ENCODE data around the gene KRT1. TPM values are rescaled to one million over a fixed set of nuclear protein-coding genes. Genes with fewer than 3 reads are reported as not detected.
A peak's percentile ranks its signal among the peaks of the same experiment; 100 is the strongest.

KRT1 gene
- total and polyA plus RNA-seq, 7 experiments from 2014 or later = 0.27 to 9.4 (median 5.2) TPM; not detected in 2

GRCh38 chr12:52644078-52644415 lies 36.2 kb downstream of the KRT1 start:
- Mint-ChIP-seq H3K27ac (peak overlapping the region; percentile 97 to 100 (median 100)), H3K27me3 (peaks cover 0 to 24% (median 0%) of the 10 kb centered on the region in 5 donors), H3K4me1 (peaks cover 58 to 92% (median 86%) of the 10 kb centered on the region in 7 donors), H3K9me3 (peaks cover 0 to 13% (median 7%) of the 10 kb centered on the region in 11 donors), H3K4me3 (peak overlapping the region in 5 of 10 donors; percentile 29 to 88 (median 72)), H3K36me3 (peaks cover 3 to 32% (median 6%) of the 10 kb centered on the region in 5 donors)
- ChIA-PET CTCF (interaction anchor here (1.4 to 2.4 kb wide), 4 partner anchors 25 to 54 kb away, joined by 3 to 21 read pairs (median 6); no protein-coding TSS in a partner anchor), POLR2A (interaction anchor here (1.1 to 12.4 kb wide), 6 partner anchors 8 to 56 kb away, joined by 3 to 223 read pairs (median 11); partner anchors contain the start of genes KRT2 and KRT73)
- no peak overlapping the region for H3K4me3 ChIP-seq (ENCODE audit: low read length)
- ATAC-seq = no peak
- peaks cover 28 to 77% of the 10 kb centered on the region in 2 donors for H3K4me1 ChIP-seq (ENCODE audit: control insufficient read depth in 2 of 2, insufficient read depth in 2 of 2, low read length in 2 of 2)
- no peaks in the 10 kb centered on the region for H3K36me3 ChIP-seq (ENCODE audit: control insufficient read depth in 2 of 3, insufficient read depth in 3 of 3, low read length in 3 of 3)
- peak overlapping the region; percentile 92 for H3K27ac ChIP-seq (ENCODE audit: low read depth, low read length)
- H3K9me3 ChIP-seq (ENCODE audit: control insufficient read depth in 2 of 3, low read length in 3 of 3) = no peaks in the 10 kb centered on the region
- intact Hi-C loops (cut with micrococcal nuclease) = no loop called here
- DNase-seq = no peak
- no peaks in the 10 kb centered on the region for H3K27me3 ChIP-seq (ENCODE audit: control insufficient read depth in 2 of 2, insufficient read depth in 2 of 2, low read length in 2 of 2)

DNA sequence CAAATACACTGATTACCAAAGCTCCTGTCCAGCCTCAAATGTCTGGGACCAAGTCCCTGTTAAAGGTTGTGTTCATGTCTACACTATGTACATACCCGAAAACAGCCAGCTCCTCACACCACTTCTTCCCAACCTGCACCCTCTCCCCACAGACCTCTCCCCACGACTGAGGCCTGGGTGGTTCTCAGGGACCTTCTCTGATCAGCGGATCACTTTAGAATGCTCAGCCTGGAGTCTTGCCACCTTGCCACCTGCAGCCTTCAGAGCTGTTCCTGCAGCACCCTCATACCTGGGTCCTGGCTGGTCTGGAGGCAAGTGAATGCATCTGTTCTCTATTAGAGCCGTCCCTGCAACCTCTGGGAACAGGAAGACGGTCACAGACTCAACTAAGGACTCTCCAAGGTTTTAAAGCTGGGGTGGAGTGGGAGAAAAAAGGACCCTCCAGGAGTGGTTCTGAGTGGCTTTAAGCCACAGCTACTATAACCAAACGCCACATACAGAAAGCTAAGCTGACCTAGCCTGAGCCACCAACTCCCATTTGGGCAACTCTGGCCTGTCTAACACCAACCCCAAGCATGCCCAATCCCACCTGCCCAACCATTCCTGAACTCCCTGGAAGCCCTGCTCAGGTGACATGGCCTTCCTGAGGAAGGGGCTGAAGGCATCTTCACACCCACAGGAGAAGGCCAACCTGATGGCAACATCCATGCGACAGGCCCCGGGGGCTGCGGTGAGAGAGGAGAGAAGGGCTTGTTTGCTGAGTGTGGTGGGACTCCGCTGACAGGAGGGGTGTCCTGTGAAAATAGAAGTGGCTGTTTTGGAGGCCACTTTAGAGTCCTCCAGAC lies 36.8 kb downstream of the KRT1 start:
- DNase-seq = no peak
- Mint-ChIP-seq H3K27me3 (peaks cover 0 to 28% (median 0%) of the 10 kb centered on the region in 5 donors), H3K4me1 (peaks cover 57 to 87% (median 80%) of the 10 kb centered on the region in 7 donors), H3K27ac (peak overlapping the region; percentile 48 to 100 (median 100)), H3K4me3 (peak overlapping the region in 8 of 10 donors; percentile 1 to 85 (median 37)), H3K36me3 (peaks cover 3 to 32% (median 6%) of the 10 kb centered on the region in 5 donors), H3K9me3 (peaks cover 0 to 13% (median 7%) of the 10 kb centered on the region in 11 donors)
- Histone ChIP-seq H3K4me1 (ENCODE audit: control insufficient read depth in 2 of 2, insufficient read depth in 2 of 2, low read length in 2 of 2) (peaks cover 28 to 71% of the 10 kb centered on the region in 2 donors), H3K9me3 (ENCODE audit: control insufficient read depth in 2 of 3, low read length in 3 of 3) (no peaks in the 10 kb centered on the region), H3K4me3 (ENCODE audit: low read length) (no peak overlapping the region), H3K36me3 (ENCODE audit: control insufficient read depth in 2 of 3, insufficient read depth in 3 of 3, low read length in 3 of 3) (no peaks in the 10 kb centered on the region), H3K27ac (ENCODE audit: low read depth, low read length) (peak overlapping the region; percentile 92), H3K27me3 (ENCODE audit: control insufficient read depth in 2 of 2, insufficient read depth in 2 of 2, low read length in 2 of 2) (no peaks in the 10 kb centered on the region)
- CTCF ChIA-PET = interaction anchor here (0.6 to 2.9 kb wide), 5 partner anchors 10 to 224 kb away, joined by 3 to 28 read pairs (median 3); no protein-coding TSS in a partner anchor
- no peak for ATAC-seq
- intact Hi-C loops (cut with micrococcal nuclease) = no loop called here
- POLR2A ChIA-PET = interaction anchor here (0.6 to 12.4 kb wide), 12 partner anchors 9 to 371 kb away, joined by 3 to 223 read pairs (median 4); partner anchors contain the start of genes KRT2 and KRT73

GRCh38 chr12:52641468-52641867 lies 38.7 kb downstream of the KRT1 start:
- Histone ChIP-seq H3K36me3 (ENCODE audit: control insufficient read depth in 2 of 3, insufficient read depth in 3 of 3, low read length in 3 of 3) (no peaks in the 10 kb centered on the region), H3K27ac (ENCODE audit: low read depth, low read length) (no peak overlapping the region), H3K4me1 (ENCODE audit: control insufficient read depth in 2 of 2, insufficient read depth in 2 of 2, low read length in 2 of 2) (peaks cover 20 to 51% of the 10 kb centered on the region in 2 donors), H3K9me3 (ENCODE audit: control insufficient read depth in 2 of 3, low read length in 3 of 3) (no peaks in the 10 kb centered on the region), H3K4me3 (ENCODE audit: low read length) (no peak overlapping the region), H3K27me3 (ENCODE audit: control insufficient read depth in 2 of 2, insufficient read depth in 2 of 2, low read length in 2 of 2) (no peaks in the 10 kb centered on the region)
- ChIA-PET CTCF (interaction anchor here (0.7 to 2.9 kb wide), 7 partner anchors 8 to 238 kb away, joined by 3 to 28 read pairs (median 4); no protein-coding TSS in a partner anchor), POLR2A (interaction anchor here (0.6 to 12.4 kb wide), 8 partner anchors 8 to 77 kb away, joined by 3 to 223 read pairs (median 5); partner anchors contain the start of gene KRT73)
- Mint-ChIP-seq H3K27me3 (peaks cover 0 to 38% (median 0%) of the 10 kb centered on the region in 5 donors), H3K36me3 (peaks cover 0 to 32% (median 6%) of the 10 kb centered on the region in 5 donors), H3K27ac (peak overlapping the region; percentile 24 to 100 (median 99)), H3K4me1 (peaks cover 43 to 81% (median 66%) of the 10 kb centered on the region in 7 donors), H3K4me3 (peak overlapping the region in 7 of 10 donors; percentile 18 to 85 (median 53)), H3K9me3 (peaks cover 0 to 13% (median 8%) of the 10 kb centered on the region in 11 donors)
- intact Hi-C loops (cut with micrococcal nuclease) = no loop called here
- ATAC-seq (no peak), DNase-seq (no peak)

- H3K27ac Mint-ChIP-seq = peak overlapping the region in 3 of 9 donors; percentile 11 to 82 (median 48)
- ATAC-seq = no peak
- ChIA-PET CTCF (interaction anchor here (4.8 kb wide), 1 partner anchor 53 kb away, joined by 32 read pairs; no protein-coding TSS in a partner anchor), POLR2A (interaction anchor here (0.6 to 12.4 kb wide), 3 partner anchors 11 to 61 kb away, joined by 3 to 227 read pairs (median 6); partner anchors contain the start of gene KRT73)
- peaks cover 0 to 14% (median 3%) of the 10 kb centered on the region in 5 donors for H3K36me3 Mint-ChIP-seq
- H3K4me3 Mint-ChIP-seq = no peak overlapping the region
- intact Hi-C loops (cut with micrococcal nuclease) = no loop called here
- Histone ChIP-seq H3K36me3 (ENCODE audit: control insufficient read depth in 2 of 3, insufficient read depth in 3 of 3, low read length in 3 of 3) (no peaks in the 10 kb centered on the region), H3K4me3 (ENCODE audit: low read length) (no peak overlapping the region), H3K4me1 (ENCODE audit: control insufficient read depth in 2 of 2, insufficient read depth in 2 of 2, low read length in 2 of 2) (peaks cover 13 to 43% of the 10 kb centered on the region in 2 donors), H3K9me3 (ENCODE audit: control insufficient read depth in 2 of 3, low read length in 3 of 3) (no peaks in the 10 kb centered on the region), H3K27me3 (ENCODE audit: control insufficient read depth in 2 of 2, insufficient read depth in 2 of 2, low read length in 2 of 2) (peaks cover 0 to 3% of the 10 kb centered on the region in 2 donors), H3K27ac (ENCODE audit: low read depth, low read length) (no peak overlapping the region)
- H3K4me1 Mint-ChIP-seq = peaks cover 34 to 79% (median 56%) of the 10 kb centered on the region in 7 donors
- H3K27me3 Mint-ChIP-seq = peaks cover 0 to 36% (median 0%) of the 10 kb centered on the region in 5 donors
- DNase-seq = no peak
- peaks cover 0 to 3% (median 0%) of the 10 kb centered on the region in 11 donors for H3K9me3 Mint-ChIP-seq
Measured at GRCh38 chr12:52637299-52637698, 42.9 kb downstream of the KRT1 start.

DNA sequence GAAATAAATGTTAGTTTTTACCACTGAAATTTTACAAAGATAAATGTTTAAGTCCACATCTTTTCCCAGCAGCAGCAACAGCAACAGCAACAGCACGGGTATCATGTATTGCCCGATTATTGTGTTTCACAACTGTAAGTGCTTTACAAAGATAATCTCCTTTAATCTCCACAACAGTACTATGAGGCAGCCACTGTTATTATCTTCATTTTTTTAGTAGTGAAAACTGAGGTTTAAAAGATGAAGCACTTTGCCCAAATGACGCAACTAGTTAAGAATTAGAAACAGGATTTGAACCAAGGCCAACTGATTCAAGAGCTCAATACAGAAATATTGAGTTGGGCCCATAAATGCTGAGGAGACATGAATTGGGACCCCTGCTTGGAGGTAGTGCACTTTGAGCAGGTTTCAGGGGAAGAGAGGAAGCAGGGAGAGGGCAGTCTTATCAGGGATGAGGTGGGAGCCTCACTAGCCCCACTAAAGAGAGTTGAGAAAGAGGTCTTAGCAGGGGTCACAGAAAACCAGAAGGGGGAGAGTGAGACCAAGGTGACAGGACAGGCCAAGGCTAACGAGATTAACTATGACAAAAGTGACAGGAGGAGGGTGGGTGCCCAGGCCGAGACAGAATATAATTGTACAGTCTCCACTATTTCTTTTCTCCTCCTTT lies 43.5 kb downstream of the KRT1 start:
- Histone ChIP-seq H3K4me3 (ENCODE audit: low read length) (no peak overlapping the region), H3K36me3 (ENCODE audit: control insufficient read depth in 2 of 3, insufficient read depth in 3 of 3, low read length in 3 of 3) (no peaks in the 10 kb centered on the region), H3K27me3 (ENCODE audit: control insufficient read depth in 2 of 2, insufficient read depth in 2 of 2, low read length in 2 of 2) (peaks cover 0 to 3% of the 10 kb centered on the region in 2 donors), H3K9me3 (ENCODE audit: control insufficient read depth in 2 of 3, low read length in 3 of 3) (no peaks in the 10 kb centered on the region), H3K4me1 (ENCODE audit: control insufficient read depth in 2 of 2, insufficient read depth in 2 of 2, low read length in 2 of 2) (peaks cover 13 to 43% of the 10 kb centered on the region in 2 donors), H3K27ac (ENCODE audit: low read depth, low read length) (no peak overlapping the region)
- Mint-ChIP-seq H3K27me3 (peaks cover 0 to 32% (median 0%) of the 10 kb centered on the region in 5 donors), H3K36me3 (peaks cover 0 to 13% (median 2%) of the 10 kb centered on the region in 5 donors), H3K27ac (peak overlapping the region in 6 of 9 donors; percentile 26 to 82 (median 66)), H3K4me1 (peaks cover 36 to 79% (median 56%) of the 10 kb centered on the region in 7 donors), H3K9me3 (peaks cover 0 to 3% (median 0%) of the 10 kb centered on the region in 11 donors), H3K4me3 (no peak overlapping the region)
- no peak for ATAC-seq
- POLR2A ChIA-PET = interaction anchor here (0.6 to 12.4 kb wide), 4 partner anchors 9 to 62 kb away, joined by 3 to 227 read pairs (median 54); partner anchors contain the start of gene KRT73
- intact Hi-C loops (cut with micrococcal nuclease) = no loop called here
- CTCF ChIA-PET = interaction anchor here (0.9 to 4.8 kb wide), 2 partner anchors 26 to 52 kb away, joined by 3 to 32 read pairs; no protein-coding TSS in a partner anchor
- no peak for DNase-seq
